ENCODE results near the gene CEP170B.

DNA sequence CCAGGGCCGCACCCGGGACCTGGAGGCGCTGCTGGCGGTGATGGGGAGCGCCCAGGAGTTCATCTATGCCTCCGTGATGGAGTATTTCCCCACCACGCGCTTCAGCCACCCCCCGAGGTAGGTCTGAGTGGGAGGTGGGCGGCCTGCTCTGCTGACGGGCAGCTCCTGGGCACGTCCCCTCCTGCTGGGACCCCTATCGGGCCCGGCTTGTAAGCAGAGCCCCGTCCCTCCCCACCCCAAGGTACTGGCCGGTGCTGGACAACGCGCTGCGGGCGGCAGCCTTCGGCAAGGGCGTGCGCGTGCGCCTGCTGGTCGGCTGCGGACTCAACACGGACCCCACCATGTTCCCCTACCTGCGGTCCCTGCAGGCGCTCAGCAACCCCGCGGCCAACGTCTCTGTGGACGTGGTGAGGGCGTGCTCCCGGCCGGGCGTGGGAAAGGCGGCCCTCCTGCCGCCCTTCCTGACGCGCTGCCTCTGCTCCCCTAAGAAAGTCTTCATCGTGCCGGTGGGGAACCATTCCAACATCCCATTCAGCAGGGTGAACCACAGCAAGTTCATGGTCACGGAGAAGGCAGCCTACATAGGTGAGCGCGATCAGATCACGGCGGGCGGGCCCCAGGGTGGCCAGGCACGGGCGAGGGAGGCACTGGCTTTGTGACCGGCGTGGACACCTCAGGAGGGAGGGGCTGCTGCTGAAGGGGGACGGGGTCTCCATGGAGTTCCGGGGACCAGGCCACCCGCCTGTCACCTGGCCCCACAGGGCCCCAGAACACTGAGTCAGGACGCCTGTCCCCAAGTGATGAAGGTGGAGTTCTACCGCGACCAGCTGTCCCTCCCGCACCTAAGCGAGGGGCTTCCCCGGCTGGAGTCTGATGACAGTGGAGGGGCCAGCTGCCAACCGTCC is 67.0 kb downstream of the CEP170B start:
- TF ChIP-seq, protein P1, sequence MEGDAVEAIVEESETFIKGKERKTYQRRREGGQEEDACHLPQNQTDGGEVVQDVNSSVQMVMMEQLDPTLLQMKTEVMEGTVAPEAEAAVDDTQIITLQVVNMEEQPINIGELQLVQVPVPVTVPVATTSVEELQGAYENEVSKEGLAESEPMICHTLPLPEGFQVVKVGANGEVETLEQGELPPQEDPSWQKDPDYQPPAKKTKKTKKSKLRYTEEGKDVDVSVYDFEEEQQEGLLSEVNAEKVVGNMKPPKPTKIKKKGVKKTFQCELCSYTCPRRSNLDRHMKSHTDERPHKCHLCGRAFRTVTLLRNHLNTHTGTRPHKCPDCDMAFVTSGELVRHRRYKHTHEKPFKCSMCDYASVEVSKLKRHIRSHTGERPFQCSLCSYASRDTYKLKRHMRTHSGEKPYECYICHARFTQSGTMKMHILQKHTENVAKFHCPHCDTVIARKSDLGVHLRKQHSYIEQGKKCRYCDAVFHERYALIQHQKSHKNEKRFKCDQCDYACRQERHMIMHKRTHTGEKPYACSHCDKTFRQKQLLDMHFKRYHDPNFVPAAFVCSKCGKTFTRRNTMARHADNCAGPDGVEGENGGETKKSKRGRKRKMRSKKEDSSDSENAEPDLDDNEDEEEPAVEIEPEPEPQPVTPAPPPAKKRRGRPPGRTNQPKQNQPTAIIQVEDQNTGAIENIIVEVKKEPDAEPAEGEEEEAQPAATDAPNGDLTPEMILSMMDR (IDR thresholded peaks at IDR 0.05; ENCODE audit: insufficient read depth, low read length) = no peak
- TF ChIP-seq, protein P2, sequence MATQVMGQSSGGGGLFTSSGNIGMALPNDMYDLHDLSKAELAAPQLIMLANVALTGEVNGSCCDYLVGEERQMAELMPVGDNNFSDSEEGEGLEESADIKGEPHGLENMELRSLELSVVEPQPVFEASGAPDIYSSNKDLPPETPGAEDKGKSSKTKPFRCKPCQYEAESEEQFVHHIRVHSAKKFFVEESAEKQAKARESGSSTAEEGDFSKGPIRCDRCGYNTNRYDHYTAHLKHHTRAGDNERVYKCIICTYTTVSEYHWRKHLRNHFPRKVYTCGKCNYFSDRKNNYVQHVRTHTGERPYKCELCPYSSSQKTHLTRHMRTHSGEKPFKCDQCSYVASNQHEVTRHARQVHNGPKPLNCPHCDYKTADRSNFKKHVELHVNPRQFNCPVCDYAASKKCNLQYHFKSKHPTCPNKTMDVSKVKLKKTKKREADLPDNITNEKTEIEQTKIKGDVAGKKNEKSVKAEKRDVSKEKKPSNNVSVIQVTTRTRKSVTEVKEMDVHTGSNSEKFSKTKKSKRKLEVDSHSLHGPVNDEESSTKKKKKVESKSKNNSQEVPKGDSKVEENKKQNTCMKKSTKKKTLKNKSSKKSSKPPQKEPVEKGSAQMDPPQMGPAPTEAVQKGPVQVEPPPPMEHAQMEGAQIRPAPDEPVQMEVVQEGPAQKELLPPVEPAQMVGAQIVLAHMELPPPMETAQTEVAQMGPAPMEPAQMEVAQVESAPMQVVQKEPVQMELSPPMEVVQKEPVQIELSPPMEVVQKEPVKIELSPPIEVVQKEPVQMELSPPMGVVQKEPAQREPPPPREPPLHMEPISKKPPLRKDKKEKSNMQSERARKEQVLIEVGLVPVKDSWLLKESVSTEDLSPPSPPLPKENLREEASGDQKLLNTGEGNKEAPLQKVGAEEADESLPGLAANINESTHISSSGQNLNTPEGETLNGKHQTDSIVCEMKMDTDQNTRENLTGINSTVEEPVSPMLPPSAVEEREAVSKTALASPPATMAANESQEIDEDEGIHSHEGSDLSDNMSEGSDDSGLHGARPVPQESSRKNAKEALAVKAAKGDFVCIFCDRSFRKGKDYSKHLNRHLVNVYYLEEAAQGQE (IDR thresholded peaks at IDR 0.05; ENCODE audit: insufficient replicate concordance, low read depth) = no peak
